ENCODE measurements around the gene ZSCAN5A.
A peak's percentile ranks its signal among the peaks of the same experiment; 100 is the strongest.
"Not testable (repeated sequence)": the region's sequence is repeated elsewhere in the genome, so short reads cannot be mapped to it uniquely, and the experiment has no call there.

Gene ZSCAN5A

GRCh38 chr19:56314018-56314380 is 640 bp downstream of the ZSCAN5A start:
- DNase-seq: no peak

DNA sequence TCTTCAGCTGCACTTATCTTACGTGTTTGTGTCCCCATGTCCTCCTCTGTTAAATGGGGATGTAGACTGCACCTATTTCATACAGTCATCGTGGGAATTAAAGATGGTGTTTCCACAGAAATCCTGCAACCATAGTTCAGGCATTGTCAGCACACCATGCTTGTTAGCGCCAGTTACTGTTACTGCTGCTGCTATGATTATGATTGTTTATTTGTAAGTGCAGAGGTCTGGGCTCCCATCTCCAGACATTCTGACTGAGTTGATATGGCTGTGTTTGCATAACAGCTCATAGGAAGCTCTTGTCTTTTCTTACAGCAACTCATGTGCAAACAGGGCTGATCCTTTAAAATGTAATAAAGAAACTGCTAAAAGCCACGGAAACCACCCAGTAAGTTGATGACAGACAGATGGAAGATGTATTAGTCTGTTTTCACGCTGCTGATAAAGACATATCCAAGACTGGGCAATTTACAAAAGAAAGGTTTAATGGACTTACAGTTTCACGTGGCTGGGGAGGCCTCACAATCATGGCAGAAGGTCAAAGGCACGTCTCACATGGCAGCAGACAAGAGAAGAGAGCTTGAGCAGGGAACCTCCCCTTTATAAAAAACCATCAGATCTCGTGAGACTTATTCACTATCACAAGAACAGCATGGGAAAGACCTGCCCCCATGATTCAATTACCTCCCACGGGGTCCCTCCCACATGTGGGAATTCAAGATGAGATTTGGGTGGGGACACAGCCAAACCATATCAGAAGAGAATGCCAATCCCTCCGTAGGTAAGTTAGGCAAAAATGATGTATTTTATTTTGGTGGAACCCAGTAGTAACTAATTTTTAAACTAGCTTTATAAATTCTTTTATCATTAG is 1.6 kb downstream of the ZSCAN5A start:
- DNase-seq: no peak

GRCh38 chr19:56312342-56312741 is 2.3 kb downstream of the ZSCAN5A start:
- no peak for DNase-seq

DNA sequence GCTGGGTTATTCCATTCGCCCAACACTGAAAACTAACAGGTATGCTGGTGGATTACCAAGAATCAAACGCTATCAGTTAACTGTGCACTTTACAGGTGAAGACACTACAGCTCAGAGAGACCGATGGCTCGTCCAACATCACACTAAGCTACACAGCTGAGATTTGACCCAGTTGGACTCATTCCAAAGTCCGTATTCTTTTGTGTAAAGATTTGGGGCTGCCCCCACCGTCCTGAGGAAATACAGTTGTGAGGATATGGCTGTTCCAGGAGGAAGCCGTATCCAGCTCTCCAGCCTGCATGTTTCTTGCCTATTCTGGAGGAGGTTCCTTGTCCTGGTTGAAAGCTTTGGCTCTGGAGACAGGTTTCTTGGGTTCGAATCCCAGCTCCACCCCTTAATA is 4.2 kb downstream of the ZSCAN5A start:
- no peak for DNase-seq

DNA sequence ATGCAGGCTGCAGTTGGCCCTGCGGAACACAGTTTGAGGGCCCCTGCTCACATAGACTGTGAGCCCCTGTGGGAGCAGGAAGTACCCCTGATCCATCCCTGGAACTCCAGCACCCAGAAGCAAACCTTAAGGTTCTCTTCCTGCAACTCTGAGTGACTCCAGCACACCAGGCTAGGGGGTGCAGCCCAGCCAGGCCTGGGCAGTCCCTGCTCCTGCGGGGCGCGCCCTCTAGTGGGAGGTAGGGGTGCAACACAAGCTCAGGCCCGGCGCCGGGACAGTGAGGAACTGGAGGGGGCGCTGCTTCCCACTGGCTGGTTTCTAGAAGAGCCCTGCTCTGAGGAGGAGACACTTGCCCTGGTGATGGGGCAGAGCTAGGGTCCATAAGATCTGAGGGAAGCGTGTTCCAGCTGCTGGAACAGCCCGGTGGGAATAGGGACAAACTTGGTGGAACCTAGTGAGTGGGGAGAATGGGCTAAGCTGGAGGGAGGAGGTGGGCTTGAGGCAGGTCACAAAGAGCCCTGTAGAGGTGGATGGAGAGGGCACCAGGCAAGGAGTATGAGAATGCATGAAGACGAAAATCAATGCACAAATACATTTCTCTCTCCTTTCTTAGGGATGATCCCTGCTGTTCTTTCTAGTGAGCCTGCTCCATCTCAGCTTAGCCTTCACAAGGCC is 5.0 kb downstream of the ZSCAN5A start:
- peak; percentile 75 for DNase-seq

DNA sequence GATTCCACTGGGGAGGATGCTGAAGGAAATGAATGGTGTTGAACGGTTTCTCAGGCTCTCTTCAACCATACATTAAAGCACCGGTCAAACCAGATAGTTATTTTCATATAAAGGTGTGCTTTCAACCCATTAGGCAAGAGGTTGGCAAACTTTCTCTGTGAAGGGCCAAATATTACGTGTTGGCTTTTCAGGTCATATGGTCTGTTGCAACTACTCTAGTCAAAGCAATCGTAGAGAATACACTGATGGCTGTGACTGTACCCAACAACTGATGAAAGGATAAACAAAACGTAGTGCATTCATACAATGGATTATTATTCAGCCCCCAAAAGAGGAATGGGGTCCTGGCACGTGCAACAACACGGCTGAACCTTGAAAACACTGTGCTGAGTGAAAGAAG is 5.8 kb downstream of the ZSCAN5A start:
- no peak for DNase-seq

- DNase-seq: not testable (repeated sequence)
These were observed 7.6 kb downstream of the ZSCAN5A start for GRCh38 chr19:56307062-56307461.

GRCh38 chr19:56306016-56306415 is 8.6 kb downstream of the ZSCAN5A start:
- no peak for DNase-seq

DNA sequence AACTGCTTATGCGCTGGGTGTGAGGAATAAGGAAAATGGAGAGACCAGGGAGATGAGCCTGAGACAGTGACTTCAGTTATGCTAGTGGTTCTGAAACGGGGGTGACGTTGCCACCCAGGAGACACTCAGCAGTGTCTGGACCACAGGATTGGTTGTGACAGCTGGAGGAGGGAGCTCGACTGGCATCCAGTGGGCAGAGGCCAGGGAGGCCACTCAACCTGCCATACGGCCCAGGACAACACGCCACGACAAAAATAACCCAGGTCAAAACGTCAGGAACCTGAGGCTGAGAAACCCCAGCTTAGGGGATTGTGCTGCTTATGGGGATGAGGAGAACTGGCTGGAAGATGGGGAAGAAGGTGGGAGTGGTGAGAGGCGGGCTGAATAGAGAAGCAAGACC is 10.4 kb downstream of the ZSCAN5A start:
- no peak for DNase-seq

DNA sequence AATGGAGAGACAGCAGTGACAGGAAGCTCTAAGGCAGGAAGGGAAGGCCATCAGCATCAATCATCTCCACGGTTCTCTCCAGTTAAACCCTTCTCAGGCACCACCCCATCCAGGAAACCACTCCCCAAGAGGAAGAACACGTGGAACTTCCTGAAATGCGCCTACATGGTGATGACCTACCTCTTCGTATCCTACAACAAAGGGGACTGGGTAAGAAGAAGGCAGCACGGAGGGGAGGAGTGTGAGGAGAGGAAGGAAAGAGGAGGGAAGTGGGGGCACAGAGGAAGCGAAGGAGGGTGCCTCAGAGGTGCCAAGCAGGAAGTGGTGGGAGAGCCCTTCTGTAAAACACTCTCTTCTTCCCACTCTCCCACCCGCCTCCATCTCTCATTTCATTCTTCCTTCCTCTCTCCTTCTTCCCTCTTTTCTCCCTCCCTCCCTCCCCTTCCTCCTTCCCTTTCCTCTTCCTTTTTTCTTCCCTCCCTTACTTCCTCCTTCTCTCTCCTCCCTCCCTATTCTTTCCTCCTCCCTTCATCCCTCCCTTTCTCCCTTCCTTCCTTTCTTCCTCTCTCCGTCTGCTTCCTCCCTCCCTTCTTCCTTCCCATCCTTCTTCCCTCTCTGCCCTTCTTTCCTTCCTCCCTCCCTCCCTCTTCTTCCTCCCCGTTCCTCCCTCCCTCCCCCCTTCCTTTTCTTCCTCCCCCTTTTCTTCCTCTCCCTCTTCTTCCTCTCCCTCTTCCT is 12.6 kb downstream of the ZSCAN5A start:
- DNase-seq: peak; percentile 55

- DNase-seq: no peak
These were observed 13.5 kb downstream of the ZSCAN5A start for GRCh38 chr19:56301155-56301554.

DNA sequence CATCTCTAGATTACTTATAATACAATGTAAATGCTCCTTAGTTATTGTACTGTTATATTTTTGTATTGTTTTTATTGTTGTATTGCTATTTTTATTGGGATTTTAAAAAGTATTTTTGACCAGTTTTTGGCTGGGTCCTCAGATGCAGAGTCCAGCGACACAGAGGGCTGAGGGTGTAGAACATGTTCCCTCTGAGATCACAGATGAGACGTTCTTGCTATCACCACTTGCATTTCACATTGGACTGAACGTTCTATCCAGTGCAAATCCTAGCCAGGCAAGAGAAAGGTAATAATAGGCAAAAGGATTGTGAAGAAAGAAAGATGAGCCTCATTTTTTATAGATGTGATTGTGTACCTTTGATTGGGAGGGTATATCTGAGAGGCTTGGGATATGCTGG is 15.0 kb downstream of the ZSCAN5A start:
- DNase-seq: no peak

DNA sequence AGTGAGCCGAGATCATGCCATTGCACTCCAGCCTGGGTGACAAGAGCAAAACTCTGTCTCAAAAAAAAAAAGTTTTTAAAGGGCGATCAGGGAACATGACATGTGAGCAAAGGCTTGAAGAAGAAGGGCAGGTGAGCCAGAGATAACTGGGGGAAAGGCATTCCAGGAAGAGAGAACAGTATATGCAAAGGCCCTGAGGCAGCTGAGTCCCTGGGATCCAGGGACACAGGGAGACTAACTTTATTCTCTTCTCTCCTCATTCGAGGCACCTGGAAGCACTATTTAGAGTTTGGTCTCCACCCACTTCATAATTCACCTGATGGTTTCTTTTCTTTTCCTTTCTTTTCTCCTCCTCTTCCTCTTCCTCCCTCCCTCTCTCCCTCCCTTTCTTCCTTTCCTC is 17.6 kb downstream of the ZSCAN5A start:
- DNase-seq: peak; percentile 1

DNA sequence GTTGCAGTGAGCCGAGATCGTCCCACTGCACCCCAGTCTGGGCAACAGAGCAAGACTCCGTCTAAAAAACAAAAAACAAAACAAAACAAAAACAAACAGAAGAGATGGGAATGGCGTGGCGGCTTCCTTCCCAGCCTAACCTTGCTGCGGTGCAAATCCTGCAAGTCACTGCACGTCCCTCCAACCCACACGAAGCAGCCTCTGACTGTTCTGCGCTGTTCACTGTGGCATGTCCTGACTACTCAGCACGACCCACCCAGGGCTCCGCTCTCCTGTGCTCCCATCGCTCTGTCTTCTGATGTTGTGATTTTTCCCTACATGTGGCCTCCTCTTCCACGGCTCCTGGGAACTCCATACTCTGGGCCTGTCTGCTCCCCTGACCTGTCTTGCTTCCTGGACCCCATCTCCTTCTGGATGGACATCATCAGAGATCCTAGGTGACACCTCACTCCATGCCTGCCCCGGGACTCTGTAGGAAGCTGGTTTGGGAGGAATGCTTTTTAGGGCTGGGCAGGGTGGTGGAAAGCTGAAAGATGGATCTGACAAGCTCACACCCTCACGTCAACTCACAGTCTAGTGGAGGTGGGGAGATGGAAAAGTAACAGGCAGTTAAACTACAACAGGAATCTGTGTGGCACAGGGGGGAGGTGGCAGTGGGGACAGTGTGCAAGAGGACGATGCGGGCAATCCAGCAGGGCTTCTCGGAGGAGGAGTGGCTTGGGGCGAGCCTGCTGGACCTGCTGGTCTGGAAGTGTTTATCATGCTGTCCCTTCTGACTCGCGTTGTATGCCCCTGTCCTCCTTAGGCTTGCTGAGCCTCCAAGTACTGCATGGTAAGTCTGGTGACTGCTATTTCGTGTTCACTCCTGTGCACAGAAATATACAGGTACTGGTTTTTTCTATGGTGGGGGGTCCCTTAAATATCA is 18.8 kb downstream of the ZSCAN5A start:
- peak; percentile 17 for DNase-seq

DNA sequence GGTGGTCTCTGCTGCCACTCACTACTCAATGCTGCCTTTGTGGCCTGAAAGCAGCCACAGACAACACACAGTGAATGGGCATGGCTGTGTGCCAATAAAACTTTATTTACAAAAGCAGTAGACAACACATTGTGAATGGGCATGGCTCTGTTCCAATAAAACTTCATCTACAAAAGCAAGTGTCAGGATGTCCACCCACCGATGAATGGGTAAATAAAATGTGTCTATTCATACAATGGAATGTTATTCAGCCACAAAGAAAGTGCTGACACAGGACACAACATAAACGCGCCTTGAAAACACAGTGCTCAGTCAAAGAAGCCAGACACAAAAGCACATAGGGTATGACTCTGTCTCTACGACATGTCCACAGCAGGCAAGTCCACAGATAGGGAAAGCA is 20.1 kb downstream of the ZSCAN5A start:
- DNase-seq: peak; percentile 11

DNA sequence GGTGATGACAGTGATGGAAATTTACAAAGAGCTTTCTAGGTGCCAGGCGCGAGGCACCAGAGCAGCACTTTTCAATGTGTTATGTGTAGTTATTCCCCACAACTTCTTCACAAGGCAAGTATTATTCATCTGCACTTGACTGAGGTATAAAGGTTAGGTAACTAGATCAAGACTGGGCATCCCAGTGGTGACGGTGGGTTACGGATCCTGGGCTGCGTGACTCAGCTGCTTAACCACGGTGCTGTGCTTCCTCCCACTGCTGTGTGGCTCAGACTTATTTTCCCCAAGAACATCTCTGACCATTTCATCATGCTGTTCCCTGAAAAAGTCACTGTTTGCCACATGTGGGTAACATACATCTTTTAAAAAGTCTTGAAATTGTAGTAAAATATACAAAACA is 22.8 kb downstream of the ZSCAN5A start:
- DNase-seq: no peak

DNA sequence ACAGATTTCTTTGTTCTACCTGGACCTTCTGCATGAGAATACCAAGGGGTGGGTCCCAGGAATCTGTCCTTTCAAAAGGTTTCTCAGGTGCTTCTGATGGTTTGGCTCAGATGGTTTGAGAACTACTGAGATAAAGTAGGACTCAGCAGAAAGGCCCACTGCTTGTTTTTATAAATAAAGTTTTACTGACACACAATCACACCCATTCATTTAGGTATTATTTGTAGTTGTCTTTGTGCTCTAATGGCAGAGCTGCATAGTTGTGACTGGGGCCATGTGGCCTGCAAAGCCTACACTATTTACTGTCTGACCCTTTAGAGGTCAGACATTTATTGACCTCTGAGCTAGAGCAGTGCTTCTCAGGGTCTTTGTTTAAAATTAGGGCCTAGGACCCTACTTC is 24.5 kb downstream of the ZSCAN5A start:
- DNase-seq: no peak

- DNase-seq: no peak
These were observed 29.9 kb downstream of the ZSCAN5A start for GRCh38 chr19:56284746-56285145.

GRCh38 chr19:56282809-56283208 is 31.8 kb downstream of the ZSCAN5A start:
- no peak for DNase-seq

DNA sequence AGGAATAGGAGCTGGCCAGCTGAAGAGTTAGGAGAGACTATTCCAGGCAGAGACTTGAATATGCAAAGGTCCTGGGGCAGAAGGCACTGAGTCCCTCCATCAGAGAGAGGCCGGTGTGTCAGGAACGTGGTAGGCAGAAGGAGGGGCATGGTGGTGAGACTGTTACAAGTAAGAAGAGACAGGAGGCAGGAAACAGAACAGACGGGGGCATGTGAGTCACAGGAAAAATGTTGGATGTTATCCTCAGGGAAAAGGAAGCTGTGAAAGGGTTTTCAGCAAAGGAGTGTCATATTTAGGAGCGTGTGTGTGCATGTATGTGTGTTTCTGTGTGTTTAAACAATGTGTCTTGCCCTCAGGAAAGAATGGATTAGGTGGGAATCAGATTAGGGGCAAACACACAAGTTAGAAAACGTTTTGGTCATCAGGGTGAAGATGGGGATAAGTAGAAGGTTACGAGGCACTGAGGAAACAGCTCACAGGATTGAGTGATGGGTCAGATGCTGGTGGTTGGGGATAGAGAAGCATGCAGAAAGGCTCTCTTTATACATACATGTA is 41.0 kb downstream of the ZSCAN5A start:
- no peak for DNase-seq

GRCh38 chr19:56272161-56272798 is 42.4 kb downstream of the ZSCAN5A start, which contains the start of gene EDDM13:
TSS of gene EDDM13 (plus strand) at chr19:56272748. CDS start at chr19:56272835, 87 bp downstream.
- DNase-seq: no peak

DNA sequence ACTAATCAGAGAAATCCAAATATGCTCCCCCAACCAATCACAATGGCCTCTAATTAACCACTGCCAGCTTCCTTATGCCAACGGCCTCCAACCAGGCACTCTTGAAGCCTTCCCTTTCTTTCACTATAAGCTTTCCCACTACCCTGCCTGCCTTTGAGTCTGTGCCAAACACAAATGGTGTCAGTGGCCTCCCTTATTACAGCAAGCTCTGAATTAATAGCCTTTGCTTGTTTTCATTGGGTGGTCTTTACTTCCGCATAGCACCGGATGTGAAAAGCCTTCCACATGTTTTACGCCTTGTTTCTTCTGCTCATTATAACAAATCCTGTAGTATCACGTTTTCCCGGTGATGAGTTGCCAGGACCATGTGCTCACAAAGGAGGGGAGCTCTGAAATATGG is 43.5 kb downstream of the ZSCAN5A start:
- no peak for DNase-seq

Measured in activated CD8-positive, alpha-beta memory T cell treated with anti-CD3 and anti-CD28 coated beads for 24 hours (primary cell).